HUES64 (cell line): ENCODE data around the gene CTPS2.
"Not testable (repeated sequence)": the region's sequence is repeated elsewhere in the genome, so short reads cannot be mapped to it uniquely, and the experiment has no call there.

Experiments used
- H3K27ac ChIP-seq: 2 replicates; pipeline ENCODE4 v1.7.0; 2013; ENCODE audit warnings: low read depth, low read length, inconsistent platforms
- H3K27me3 ChIP-seq: 2 replicates; pipeline ENCODE4 v1.6.1; 2013; ENCODE audit warnings: mild to moderate bottlenecking, low read length; ENCODE audit not compliant: insufficient read depth
- H3K36me3 ChIP-seq: 2 replicates; pipeline ENCODE4 v1.6.1; 2013; ENCODE audit warnings: mild to moderate bottlenecking, low read length; ENCODE audit not compliant: insufficient read depth
- H3K4me1 ChIP-seq: 2 replicates; pipeline ENCODE4 v1.6.1; 2013; ENCODE audit warnings: mild to moderate bottlenecking, low read length, moderate library complexity; ENCODE audit not compliant: insufficient read depth
- H3K4me3 ChIP-seq: 2 replicates; pipeline ENCODE4 v1.5.1; 2013; ENCODE audit warnings: mild to moderate bottlenecking, low read length, moderate library complexity
- H3K9ac ChIP-seq: 2 replicates; pipeline ENCODE4 v1.6.1; 2013; ENCODE audit warnings: mild to moderate bottlenecking, low read depth, low read length
- H3K9me3 ChIP-seq: 2 replicates; pipeline ENCODE4 v1.6.1; 2013; ENCODE audit warnings: low read depth, low read length; ENCODE audit not compliant: insufficient read depth
- WGBS: fragments of 150-250, 120-280 bp; methylation state at CpG from one replicate; pipeline ENCODE4 v1.1.7; 2013; ENCODE audit warnings: missing lambda C conversion rate; 5-methylcytosine and 5-hydroxymethylcytosine counted together

Gene CTPS2

DNA sequence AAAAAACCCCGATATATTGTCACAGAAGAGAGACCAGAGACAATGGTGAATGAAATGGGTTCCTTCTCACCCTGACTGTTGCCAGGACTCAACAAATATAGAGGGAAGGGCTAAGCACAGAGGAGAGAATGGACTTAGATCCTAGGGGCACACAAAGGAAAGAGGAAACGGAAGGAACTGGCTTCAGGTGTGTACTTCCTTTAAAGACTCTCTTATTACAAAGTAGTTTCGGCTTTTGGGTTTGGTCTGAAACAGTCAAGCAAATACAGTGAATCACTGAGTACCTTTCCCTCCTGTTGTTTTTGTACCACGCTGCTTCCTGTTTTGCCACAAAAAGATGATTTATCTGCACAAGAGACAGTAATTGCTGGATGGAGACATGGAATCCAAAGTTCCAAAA is 108.6 kb downstream of the CTPS2 start:
- H3K27me3 ChIP-seq = no peaks in the 10 kb centered on the region
- 100% methylated on average over 3 of the region's 4 CpGs for WGBS
- H3K4me1 ChIP-seq = no peaks in the 10 kb centered on the region
- H3K27ac ChIP-seq = no peak overlapping the region
- no peak overlapping the region for H3K4me3 ChIP-seq
- H3K9me3 ChIP-seq = no peaks in the 10 kb centered on the region
- no peak overlapping the region for H3K9ac ChIP-seq
- H3K36me3 ChIP-seq = peaks cover 27% of the 10 kb centered on the region

DNA sequence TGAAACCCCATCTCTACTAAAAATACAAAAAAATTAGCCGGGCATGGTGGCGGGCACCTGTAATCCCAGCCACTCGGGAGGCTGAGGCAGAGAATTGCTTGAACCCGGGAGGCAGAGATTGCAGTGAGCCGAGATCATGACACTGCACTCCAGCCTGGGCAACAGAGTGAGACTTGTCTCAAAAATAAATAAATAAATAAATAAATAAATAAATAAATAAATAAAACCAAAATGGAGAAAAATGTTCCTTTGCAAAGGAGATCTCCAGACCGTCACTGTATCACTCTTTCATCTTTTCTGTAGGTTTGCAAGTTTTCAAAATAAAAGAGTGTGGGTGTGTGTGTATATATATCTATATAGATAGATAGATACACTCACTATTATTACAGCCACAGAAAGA is 109.2 kb downstream of the CTPS2 start:
- WGBS = 96% methylated on average over 4 of the region's 6 CpGs
- H3K27ac ChIP-seq, H3K4me1 ChIP-seq, H3K27me3 ChIP-seq, H3K4me3 ChIP-seq, H3K9me3 ChIP-seq, H3K9ac ChIP-seq: not testable (repeated sequence)
- peaks cover 24% of the 10 kb centered on the region for H3K36me3 ChIP-seq

GRCh38 chrX:16601885-16602284 is 110.6 kb downstream of the CTPS2 start:
- Histone ChIP-seq H3K9me3 (no peaks in the 10 kb centered on the region), H3K36me3 (peaks cover 15% of the 10 kb centered on the region), H3K9ac (no peak overlapping the region), H3K4me3 (no peak overlapping the region), H3K27ac (no peak overlapping the region), H3K4me1 (no peaks in the 10 kb centered on the region), H3K27me3 (no peaks in the 10 kb centered on the region)
- 92% methylated on average over 4 of the region's 4 CpGs for WGBS

- H3K9me3 ChIP-seq = no peaks in the 10 kb centered on the region
- no peak overlapping the region for H3K4me3 ChIP-seq
- H3K27me3 ChIP-seq = no peaks in the 10 kb centered on the region
- no peak overlapping the region for H3K9ac ChIP-seq
- peaks cover 14% of the 10 kb centered on the region for H3K36me3 ChIP-seq
- WGBS = 90% methylated on average over 3 of the region's 3 CpGs
- no peaks in the 10 kb centered on the region for H3K4me1 ChIP-seq
- no peak overlapping the region for H3K27ac ChIP-seq
These were observed 118.0 kb downstream of the CTPS2 start for GRCh38 chrX:16594490-16594889.

GRCh38 chrX:16593801-16594200 is 118.7 kb downstream of the CTPS2 start:
- Histone ChIP-seq H3K27ac (no peak overlapping the region), H3K9me3 (no peaks in the 10 kb centered on the region), H3K4me3 (no peak overlapping the region), H3K27me3 (no peaks in the 10 kb centered on the region), H3K4me1 (no peaks in the 10 kb centered on the region), H3K36me3 (peaks cover 21% of the 10 kb centered on the region), H3K9ac (no peak overlapping the region)
- 89% methylated on average over 4 of the region's 4 CpGs for WGBS

GRCh38 chrX:16592194-16592770 is 120.2 kb downstream of the CTPS2 start:
- Histone ChIP-seq H3K36me3 (peaks cover 31% of the 10 kb centered on the region), H3K4me1 (peaks cover under 1% of the 10 kb centered on the region; the same call in 1 of the 2 replicates), H3K27ac (no peak overlapping the region; the same call in 1 of the 2 replicates), H3K9ac (no peak overlapping the region), H3K9me3 (no peaks in the 10 kb centered on the region), H3K27me3 (no peaks in the 10 kb centered on the region), H3K4me3 (no peak overlapping the region)
- WGBS = 93% methylated on average over 6 of the region's 7 CpGs

- Histone ChIP-seq H3K4me3 (no peak overlapping the region), H3K9ac (no peak overlapping the region), H3K4me1 (peaks cover 12% of the 10 kb centered on the region; the same call in 1 of the 2 replicates), H3K27ac (no peak overlapping the region), H3K27me3 (no peaks in the 10 kb centered on the region), H3K36me3 (peaks cover 31% of the 10 kb centered on the region), H3K9me3 (no peaks in the 10 kb centered on the region)
These were observed 122.6 kb downstream of the CTPS2 start for GRCh38 chrX:16589826-16590225.

GRCh38 chrX:16589211-16589610 is 123.3 kb downstream of the CTPS2 start:
- 100% methylated on average over 1 of the region's 2 CpGs for WGBS
- Histone ChIP-seq H3K36me3 (peaks cover 31% of the 10 kb centered on the region), H3K27me3 (no peaks in the 10 kb centered on the region)

DNA sequence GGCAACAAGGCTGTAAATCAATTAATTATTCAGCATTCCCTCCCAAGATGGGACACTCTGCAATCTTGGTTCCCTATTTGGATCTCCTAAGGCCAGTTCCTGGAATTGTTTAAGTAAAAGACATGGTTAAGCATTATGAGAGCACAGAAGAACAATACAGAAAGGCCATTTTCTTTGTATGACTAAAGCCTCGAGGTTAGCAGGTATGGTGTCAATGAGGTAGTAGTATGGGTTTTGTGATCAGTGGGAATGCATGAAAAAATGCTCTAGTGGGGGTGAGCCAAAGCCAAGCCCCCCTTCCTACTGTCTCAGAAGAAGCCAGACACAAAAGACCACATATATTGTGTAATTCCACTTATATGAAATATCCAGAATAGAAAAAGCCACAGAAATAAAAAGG is 124.2 kb downstream of the CTPS2 start:
- 88% methylated on average over 1 of the region's 1 CpG for WGBS
- Histone ChIP-seq H3K4me3 (no peak overlapping the region), H3K9me3 (no peaks in the 10 kb centered on the region), H3K27ac (no peak overlapping the region), H3K36me3 (peaks cover 35% of the 10 kb centered on the region), H3K4me1 (peaks cover 12% of the 10 kb centered on the region; the same call in 1 of the 2 replicates), H3K9ac (no peak overlapping the region), H3K27me3 (no peaks in the 10 kb centered on the region)

More at GRCh38 chrX:16589211-16589610, 123.3 kb downstream of the CTPS2 start:
- Histone ChIP-seq H3K9ac (no peak overlapping the region), H3K9me3 (no peaks in the 10 kb centered on the region), H3K27ac (no peak overlapping the region), H3K4me1 (peaks cover 12% of the 10 kb centered on the region; the same call in 1 of the 2 replicates), H3K4me3 (no peak overlapping the region)

- Histone ChIP-seq H3K36me3 (peaks cover 36% of the 10 kb centered on the region), H3K4me1 (peaks cover 12% of the 10 kb centered on the region; the same call in 1 of the 2 replicates)
These were observed 124.6 kb downstream of the CTPS2 start for GRCh38 chrX:16587836-16588235.

DNA sequence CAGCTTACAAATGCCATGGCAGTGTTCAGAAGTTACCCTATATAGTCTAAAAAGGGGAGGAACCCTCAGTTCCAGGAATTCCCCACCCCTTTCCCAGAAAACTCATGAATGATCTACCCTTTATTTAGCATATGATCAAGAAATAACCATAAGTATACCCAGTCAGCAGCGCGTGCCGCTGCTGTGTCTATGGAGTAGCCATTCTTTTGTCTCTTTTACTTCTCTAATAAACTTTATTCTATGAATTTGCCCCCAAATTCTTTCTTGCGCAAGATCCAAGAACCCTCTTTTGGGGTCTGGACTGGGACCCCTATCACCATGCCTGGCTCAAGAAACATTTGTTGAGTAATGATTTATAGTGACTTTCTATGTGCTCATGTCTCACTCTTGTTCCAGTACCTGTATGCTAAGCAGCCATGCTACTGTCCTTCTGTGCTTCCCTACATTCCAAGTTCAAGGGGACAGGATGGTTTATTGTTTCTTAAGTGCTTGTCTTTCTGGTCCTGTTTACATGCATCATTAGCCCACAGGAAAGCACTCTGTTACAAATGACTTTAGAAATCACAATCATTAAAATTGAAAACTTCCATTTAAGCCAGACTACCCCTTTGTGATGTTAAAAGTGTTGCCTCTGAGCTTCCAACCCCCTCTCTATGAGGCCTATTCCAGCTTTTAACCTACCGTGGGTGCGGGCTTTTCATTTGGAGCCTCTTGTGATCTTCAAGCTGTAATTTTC is 125.9 kb downstream of the CTPS2 start:
- H3K4me1 ChIP-seq = peaks cover 12% of the 10 kb centered on the region; the same call in 1 of the 2 replicates
- H3K4me3 ChIP-seq = no peak overlapping the region
- 33% methylated on average over 5 of the region's 6 CpGs for WGBS
- H3K36me3 ChIP-seq = peaks cover 43% of the 10 kb centered on the region
- H3K27ac ChIP-seq = peak overlapping the region; percentile 88; the same call in 1 of the 2 replicates
- 0 out of 2 replicates have a peak, but pooled peaks cover 4% of the 10 kb centered on the region for H3K9me3 ChIP-seq
- H3K27me3 ChIP-seq = no peaks in the 10 kb centered on the region
- peak overlapping the region; percentile 54 for H3K9ac ChIP-seq

More at GRCh38 chrX:16587836-16588235, 124.6 kb downstream of the CTPS2 start:
- WGBS = 96% methylated on average over 4 of the region's 4 CpGs
- no peaks in the 10 kb centered on the region for H3K27me3 ChIP-seq
- no peak overlapping the region for H3K4me3 ChIP-seq
- no peak overlapping the region for H3K9ac ChIP-seq
- no peaks in the 10 kb centered on the region for H3K9me3 ChIP-seq
- peak overlapping the region; percentile 46; the same call in 1 of the 2 replicates for H3K27ac ChIP-seq
